Renal cortical epithelial cell (primary cell): ENCODE results near the gene PHF19. TPM values are rescaled to one million over a fixed set of nuclear protein-coding genes. Genes with fewer than 3 reads are reported as not detected.

Experiments used
- DNase-seq: peaks from one replicate; pipeline ENCODE4 v3.0.0-alpha.2; 2011; ENCODE audit warnings: low read depth
- total RNA-seq: library from RNA; depleted of rRNA; stranded (reverse); fragments of >200 nt; gene quantifications from 2 replicates; pipeline ENCODE4 v1.2.3, GENCODE V29; 2014

Gene PHF19
- total RNA-seq, 1 donor from 2014 or later: 8.0 TPM

- DNase-seq: no peak
These were observed 23.8 kb downstream of the PHF19 start for GRCh38 chr9:120853198-120853597.

- DNase-seq: peak; percentile 78
These were observed 24.6 kb downstream of the PHF19 start for GRCh38 chr9:120852240-120853010.

GRCh38 chr9:120851449-120851848, 25.5 kb downstream of the PHF19 start:
- DNase-seq: no peak

DNA sequence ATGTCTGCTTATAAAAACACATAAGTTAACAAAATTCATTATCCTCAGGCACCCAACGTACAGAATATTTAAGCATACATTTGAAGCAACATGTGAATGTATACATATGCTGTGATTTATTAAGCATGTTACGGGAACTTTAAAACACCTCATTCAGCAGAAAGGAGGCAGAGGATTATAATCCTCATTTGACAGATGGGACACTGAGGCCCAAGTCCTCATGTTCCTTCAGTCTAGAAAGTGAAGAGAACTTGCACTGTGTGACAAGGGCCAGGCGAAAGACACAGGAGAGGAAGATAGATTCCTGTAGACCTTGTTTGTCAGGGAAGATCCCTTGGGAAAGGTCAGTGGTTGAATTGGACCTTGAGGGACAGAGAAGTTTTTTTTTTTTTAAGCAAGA, 26.7 kb downstream of the PHF19 start:
- no peak for DNase-seq

DNA sequence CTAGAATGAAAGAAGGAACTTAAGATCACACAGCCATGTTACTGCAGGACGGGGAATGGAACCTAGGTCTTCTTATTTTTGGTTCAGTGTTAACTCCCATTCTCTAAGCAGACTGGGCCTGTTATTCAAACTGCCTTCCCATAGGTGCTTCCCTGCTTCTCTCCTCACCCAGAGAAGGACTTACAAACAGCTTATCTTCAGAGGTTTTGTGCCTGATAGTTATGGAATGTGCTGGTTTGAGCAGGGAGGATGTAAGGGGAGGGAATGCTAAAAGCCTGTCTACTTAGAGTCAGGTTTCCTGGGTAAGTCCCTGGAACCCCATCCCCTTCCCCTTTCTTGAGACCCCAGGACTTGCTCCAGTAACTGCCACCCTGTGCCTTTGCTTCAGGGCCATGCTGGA, 30.1 kb downstream of the PHF19 start:
- no peak for DNase-seq

DNA sequence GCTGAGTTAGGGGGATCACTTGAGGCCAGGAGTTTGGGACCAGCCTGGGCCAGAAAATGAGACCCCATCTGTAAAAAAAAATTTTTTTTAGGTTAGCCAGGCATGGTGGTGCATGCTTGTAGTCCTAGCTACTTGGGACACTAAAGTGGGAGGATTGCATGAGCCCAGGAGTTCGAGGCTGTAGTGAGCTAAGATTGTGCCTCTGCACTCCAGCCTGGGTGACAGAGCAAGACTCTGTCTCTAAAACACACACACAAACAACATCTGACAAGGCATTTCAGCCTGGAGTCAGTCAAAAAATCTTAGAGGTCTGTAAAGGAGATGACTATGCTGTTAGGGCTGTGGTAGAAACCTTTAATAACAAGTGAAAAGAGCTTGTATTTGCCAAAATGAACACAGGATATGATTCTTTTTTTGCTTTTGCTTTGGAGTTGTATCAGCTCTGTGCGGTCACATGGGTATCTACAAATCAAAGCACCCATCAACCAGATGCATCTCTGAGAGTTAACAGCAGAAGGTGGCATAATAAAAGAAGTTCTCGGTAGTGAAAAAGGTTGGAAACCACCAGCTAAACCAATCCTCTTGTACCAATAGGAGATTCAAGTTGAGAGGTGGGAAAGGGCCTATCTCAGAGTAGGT, 30.6 kb downstream of the PHF19 start:
- DNase-seq: no peak

- peak; percentile 17 for DNase-seq
These were observed 31.7 kb downstream of the PHF19 start for GRCh38 chr9:120845255-120845654.

DNA sequence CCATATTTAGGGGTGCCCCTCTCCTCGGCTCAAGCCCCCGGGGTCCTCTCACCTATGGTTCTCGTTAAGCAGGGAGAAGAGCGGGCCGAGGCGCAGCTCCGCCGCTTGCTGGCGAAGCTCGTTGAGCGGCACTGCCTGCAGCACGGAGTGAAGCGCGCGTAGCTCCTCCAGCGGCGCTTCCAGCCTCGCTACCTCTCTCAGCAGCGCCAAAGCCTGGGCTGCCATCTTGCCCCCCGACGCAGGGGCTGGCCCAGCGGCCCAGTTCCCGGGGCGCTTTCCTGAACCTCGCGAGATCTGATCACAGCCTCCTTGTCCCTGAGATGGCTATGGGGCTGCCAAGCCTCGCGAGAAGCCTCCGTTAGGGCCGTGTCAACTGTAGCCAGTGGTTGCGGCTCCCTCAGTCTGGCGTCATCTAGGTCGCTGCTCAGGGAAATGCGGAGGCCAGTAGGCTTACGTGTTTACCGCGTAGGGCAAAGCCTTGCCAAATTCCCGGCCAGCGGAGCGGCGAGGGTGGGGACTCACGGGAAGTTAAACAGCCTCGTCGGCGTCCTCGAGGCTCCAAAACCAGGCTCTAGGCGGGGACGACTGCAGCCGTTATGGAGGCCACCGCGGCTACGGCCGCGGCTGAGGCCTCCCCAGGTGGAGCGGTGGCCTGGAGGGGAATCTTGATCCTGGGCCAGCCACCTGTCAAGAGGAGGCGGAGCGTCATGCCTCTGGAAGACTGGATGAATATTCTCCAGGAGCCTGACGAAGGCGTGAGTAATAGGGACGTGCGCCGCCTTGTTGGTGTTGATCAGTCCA, 34.1 kb downstream of the PHF19 start, which contains the start of gene PSMD5:
Gene PSMD5 (minus strand): TSS at position 238 of the 801 bp plus-strand sequence. CDS start 13 bp downstream, at position 225.
- DNase-seq: peak; percentile 97

GRCh38 chr9:120841930-120842684, 34.9 kb downstream of the PHF19 start:
- peak; percentile 11 for DNase-seq

DNA sequence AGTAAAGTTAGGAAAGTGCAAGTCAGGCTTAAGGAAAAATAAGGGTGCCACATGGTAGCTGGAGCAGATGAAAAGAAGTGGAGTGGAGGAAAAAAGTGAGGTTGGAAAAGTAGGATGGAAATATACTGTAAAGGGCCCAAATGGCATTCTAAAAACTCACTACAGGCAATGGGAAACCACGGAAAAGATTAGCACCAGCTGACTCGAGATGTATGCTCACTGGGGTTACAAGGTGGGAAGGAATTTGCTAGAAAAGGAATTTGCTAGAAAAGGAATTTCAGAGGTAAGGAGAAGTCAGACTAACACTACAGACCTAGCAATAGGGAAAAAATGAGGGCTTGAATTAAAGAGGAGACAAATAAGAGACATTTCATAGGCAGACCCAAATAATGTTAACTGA, 37.8 kb downstream of the PHF19 start:
- DNase-seq: peak; percentile 30

DNA sequence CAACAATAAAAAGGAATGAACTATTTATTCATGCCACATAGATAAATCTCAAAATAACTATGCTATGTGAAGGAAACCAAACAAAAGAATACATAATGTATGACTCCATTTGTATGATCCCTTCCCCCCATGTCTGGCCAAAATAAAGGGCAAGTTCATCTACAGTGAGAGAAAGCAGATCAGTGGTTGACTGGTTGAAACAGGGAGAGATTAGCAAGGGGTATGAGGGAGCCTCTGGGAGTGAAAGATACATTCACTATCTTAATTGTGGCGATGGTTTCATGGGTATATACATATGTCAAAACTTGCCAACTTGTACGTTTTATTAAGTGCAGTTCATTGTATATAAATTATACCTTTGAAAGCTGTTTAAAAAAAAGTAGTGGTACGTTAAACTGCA, 39.1 kb downstream of the PHF19 start:
- DNase-seq: no peak

GRCh38 chr9:120833325-120833724, 43.7 kb downstream of the PHF19 start:
- DNase-seq: no peak

DNA sequence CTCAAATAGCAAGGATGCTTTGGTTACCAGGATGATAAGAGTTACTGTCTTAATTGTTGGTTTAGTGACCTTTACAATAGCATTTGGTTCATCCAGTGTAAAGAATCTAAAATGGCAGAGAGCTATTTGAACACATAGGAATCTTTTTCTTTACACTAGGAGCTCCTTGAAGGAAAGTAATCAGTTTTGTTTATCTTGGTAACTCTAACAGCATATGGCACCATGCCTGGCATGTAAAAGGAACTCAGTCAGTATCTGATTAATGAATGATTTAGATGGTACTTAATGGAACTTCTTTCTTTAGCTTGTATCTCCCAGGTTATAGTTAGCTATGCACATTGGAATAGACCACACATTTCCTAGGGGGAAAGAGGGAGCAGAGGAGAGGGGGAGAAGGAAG, 44.2 kb downstream of the PHF19 start:
- no peak for DNase-seq

- no peak for DNase-seq
These were observed 46.1 kb downstream of the PHF19 start for GRCh38 chr9:120830865-120831264.

- no peak for DNase-seq
These were observed 46.8 kb downstream of the PHF19 start for GRCh38 chr9:120830151-120830550.

- DNase-seq: no peak
These were observed 47.3 kb downstream of the PHF19 start for GRCh38 chr9:120829650-120830049.

DNA sequence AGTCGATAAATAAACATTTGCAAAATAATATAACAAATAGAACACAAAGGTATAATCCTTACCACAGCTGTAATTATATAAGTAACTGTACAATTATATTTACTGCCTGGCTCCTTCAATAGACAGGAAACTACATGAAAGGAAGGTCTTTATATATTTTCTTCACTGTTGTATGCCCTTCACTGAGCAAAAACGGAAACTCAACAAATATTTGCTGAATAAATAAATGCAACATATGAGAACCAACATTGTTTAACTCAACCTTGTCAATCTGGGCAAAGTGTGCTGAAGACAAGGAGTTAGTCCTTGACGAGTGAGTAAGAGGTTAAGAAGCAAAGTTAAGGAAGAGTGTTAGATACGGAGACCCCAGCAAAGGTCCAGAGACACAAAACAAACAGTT, 56.9 kb downstream of the PHF19 start:
- no peak for DNase-seq

- DNase-seq: no peak
These were observed 58.4 kb downstream of the PHF19 start for GRCh38 chr9:120818595-120818994.

DNA sequence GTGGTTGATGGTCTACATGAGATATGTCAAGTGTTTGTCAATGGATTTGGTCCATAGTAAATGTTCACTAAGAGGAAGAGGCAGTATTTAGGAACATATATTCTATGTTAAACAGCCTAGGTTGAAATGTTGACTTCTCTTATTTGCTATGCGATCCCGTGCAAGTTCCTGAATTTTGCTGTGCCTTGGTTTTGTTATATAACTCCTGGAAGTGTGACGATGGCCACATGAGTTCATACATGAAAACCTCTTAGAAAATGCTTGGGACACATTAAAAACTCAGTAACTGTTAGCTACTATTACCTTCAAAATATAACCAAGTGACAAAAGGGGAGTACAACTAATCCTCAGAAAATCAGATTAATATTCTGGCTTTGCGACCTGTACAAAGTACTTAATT, 61.9 kb downstream of the PHF19 start:
- no peak for DNase-seq

DNA sequence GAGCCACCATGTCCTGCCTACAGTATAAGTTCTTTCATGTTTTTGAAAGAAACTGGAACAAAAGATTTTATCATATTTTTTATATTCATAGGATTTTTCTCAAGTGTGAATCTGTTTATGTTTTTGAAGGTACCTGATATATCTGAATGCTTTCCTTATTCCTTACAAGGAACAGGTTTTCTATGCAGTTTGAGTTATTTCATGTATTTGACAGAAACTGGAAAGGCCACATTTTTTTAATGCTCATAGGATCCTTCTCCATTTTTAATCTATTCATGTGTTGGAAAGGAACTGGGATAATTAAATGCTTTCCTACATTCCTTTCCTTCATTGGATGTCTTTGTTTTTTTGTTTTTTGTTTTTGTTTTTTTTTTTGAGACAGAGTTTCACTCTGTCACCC, 68.1 kb downstream of the PHF19 start:
- no peak for DNase-seq

DNA sequence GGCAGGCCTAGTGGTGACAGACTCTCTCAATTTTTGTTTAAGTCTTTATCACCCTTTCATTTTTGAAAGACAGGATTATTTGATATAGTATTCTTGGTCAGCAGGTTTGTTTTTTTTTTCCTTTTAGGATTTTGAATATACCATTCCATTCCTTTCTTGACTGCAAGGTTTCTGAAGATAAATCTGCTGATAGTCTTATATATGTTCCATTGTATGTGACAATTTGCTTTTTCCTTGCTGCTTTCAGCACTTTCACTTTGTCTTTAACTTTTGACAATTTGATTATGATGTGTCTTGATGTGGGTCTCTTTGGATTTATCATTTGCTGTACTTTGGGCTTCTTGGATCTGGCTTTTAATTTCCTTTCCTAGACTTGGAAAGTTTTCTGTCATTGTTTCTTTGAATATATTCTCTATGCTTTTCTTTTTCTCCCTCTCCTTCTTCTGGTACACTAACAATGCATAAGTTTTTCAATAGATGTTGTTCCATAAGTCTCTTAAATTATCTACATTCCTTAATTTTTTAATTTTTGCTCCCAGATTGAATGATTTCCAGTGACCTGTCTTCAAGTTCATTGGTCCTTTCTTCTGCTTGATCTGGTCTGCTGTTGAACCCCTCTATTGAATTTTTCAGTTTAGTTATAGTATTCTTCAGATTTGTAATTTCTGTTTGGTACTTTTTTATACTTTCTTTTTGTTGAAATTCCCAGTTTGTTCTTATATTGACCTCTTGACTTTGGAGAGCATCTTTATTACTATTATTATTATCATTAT, 69.2 kb downstream of the PHF19 start:
- no peak for DNase-seq
